T47D (cell line): ENCODE results near the gene GPR162.

Source experiments
- DNase-seq, 2 experiments: peaks; one replicate each; pipeline versions ENCODE4 v3.0.0 to v3.0.0-alpha.2; 2011 to 2012; ENCODE audit warnings: low read depth in 1 of 2, low spot score in 1 of 2
- JUND ChIP-seq: IDR thresholded peaks from 2 replicates; pipeline ENCODE4 v1.6.1; 2012; ENCODE audit warnings: low read depth
- in situ Hi-C: cut with HindIII; loops from 2 replicates; pipeline ENCODE4 v1.10.0; 2016; ENCODE audit warnings: low sequenced_read_pairs, low pct_unique_long_range_greater_than_20kb

Gene GPR162, protein sequence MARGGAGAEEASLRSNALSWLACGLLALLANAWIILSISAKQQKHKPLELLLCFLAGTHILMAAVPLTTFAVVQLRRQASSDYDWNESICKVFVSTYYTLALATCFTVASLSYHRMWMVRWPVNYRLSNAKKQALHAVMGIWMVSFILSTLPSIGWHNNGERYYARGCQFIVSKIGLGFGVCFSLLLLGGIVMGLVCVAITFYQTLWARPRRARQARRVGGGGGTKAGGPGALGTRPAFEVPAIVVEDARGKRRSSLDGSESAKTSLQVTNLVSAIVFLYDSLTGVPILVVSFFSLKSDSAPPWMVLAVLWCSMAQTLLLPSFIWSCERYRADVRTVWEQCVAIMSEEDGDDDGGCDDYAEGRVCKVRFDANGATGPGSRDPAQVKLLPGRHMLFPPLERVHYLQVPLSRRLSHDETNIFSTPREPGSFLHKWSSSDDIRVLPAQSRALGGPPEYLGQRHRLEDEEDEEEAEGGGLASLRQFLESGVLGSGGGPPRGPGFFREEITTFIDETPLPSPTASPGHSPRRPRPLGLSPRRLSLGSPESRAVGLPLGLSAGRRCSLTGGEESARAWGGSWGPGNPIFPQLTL

GRCh38 chr12:6821591-6822425 lies at the start of gene GPR162:
Gene GPR162, plus strand, starts transcription at chr12:6821821. Its CDS starts 2,078 bp downstream, at chr12:6823899.
- in situ Hi-C loops, result no loop called here
- TF ChIP-seq JUND, result no peak

GRCh38 chr12:6772331-6772695 lies 49.3 kb upstream of the GPR162 start, which contains the start of gene LAG3:
Gene LAG3, plus strand, starts transcription at chr12:6772520. Its CDS starts 333 bp downstream, at chr12:6772853.
- in situ Hi-C loops, result no loop called here
- TF ChIP-seq JUND, result no peak
- DNase-seq, result no peak

More at GRCh38 chr12:6821591-6822425, at the start of gene GPR162:
- no peak for DNase-seq

GRCh38 chr12:6772726-6773589 lies 48.7 kb upstream of the GPR162 start:
- no peak for DNase-seq
- TF ChIP-seq JUND, result no peak
- in situ Hi-C loops, result no loop called here

DNA sequence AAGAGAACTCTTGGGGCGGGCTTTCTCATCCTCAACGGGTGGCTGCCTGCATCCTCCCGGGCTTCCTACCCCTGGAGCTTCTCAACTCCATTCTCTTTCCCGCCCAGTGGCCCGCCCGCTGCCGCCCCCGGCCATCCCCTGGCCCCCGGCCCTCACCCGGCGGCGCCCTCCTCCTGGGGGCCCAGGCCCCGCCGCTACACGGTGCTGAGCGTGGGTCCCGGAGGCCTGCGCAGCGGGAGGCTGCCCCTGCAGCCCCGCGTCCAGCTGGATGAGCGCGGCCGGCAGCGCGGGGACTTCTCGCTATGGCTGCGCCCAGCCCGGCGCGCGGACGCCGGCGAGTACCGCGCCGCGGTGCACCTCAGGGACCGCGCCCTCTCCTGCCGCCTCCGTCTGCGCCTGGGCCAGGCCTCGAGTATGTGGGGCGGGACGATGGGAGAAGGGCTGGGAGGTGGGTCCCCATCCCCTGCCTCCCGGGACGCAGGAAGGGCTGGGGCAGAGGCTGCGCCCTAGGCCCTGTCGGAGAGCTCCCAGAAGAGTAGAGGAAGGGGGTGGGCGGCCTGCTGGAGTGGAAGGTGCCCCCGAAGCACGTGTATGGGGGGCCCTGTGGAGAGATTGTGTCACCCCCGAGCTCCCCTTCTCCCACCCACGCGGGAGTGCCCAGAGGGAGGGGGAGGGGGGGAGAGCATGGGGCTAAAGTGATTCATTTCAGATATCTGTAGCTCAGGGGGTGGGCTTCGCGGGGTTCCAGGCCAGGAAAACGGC lies 47.9 kb upstream of the GPR162 start:
- TF ChIP-seq JUND, result no peak
- in situ Hi-C loops, result no loop called here
- DNase-seq, result no peak

GRCh38 chr12:6774499-6775062 lies 47.0 kb upstream of the GPR162 start:
- no peak for DNase-seq
- in situ Hi-C loops, result no loop called here
- TF ChIP-seq JUND, result no peak

DNA sequence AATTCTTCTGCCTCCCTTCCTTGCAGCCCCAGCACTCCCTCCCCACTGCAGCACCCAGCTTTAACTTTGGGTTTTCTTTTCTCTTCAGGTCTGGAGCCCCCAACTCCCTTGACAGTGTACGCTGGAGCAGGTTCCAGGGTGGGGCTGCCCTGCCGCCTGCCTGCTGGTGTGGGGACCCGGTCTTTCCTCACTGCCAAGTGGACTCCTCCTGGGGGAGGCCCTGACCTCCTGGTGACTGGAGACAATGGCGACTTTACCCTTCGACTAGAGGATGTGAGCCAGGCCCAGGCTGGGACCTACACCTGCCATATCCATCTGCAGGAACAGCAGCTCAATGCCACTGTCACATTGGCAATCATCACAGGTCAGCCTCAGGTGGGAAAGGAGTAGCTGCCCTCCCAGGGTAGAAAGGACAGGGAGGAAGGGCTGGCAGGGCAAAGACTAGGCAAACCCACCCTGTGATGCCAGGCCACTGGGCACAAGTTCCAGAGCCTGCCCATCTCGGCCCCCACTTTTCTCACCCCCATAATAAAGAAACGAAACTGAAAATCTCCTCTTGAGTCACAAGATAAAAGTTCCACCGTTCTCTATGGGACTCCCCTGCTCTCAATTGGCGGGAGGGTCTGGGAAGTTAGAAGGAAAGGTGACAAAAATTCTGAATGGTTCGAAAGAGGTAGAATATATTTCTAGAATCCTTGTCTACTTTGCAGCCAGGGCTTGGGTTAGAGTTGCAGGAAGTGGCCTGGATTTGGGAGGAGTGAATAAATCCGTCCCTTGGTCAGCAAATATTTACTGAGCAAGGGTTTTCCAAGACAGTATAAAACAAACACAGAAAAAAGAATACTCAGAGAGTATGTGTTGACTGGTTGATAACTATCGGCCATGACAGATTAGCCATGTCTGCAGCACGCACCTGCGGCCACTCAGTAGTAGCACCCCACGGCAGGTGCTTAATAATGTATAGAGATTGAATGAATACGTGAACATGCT lies 46.1 kb upstream of the GPR162 start:
- no peak for TF ChIP-seq JUND
- in situ Hi-C loops, result no loop called here
- DNase-seq, result peak in 1 of 2 experiments; percentile 27

DNA sequence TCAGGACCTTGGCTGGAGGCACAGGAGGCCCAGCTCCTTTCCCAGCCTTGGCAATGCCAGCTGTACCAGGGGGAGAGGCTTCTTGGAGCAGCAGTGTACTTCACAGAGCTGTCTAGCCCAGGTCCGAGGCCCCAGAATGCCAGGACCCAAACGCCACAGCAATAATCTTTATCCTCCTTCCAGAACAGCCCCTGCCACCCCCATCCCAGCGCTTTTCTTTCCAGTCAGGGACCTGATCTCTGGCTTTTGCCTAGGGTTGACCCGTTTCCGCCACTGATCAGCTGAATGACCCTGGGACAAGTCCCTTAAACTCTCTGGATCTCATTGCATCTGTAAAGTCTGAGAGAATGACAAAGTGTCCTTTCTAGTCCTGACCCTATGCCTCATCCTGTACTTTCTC lies 44.2 kb upstream of the GPR162 start:
- no peak for TF ChIP-seq JUND
- in situ Hi-C loops, result no loop called here
- DNase-seq, result no peak

- in situ Hi-C loops, result no loop called here
- DNase-seq, result no peak
- no peak for TF ChIP-seq JUND
Observed at GRCh38 chr12:6778217-6778573, 43.4 kb upstream of the GPR162 start.

DNA sequence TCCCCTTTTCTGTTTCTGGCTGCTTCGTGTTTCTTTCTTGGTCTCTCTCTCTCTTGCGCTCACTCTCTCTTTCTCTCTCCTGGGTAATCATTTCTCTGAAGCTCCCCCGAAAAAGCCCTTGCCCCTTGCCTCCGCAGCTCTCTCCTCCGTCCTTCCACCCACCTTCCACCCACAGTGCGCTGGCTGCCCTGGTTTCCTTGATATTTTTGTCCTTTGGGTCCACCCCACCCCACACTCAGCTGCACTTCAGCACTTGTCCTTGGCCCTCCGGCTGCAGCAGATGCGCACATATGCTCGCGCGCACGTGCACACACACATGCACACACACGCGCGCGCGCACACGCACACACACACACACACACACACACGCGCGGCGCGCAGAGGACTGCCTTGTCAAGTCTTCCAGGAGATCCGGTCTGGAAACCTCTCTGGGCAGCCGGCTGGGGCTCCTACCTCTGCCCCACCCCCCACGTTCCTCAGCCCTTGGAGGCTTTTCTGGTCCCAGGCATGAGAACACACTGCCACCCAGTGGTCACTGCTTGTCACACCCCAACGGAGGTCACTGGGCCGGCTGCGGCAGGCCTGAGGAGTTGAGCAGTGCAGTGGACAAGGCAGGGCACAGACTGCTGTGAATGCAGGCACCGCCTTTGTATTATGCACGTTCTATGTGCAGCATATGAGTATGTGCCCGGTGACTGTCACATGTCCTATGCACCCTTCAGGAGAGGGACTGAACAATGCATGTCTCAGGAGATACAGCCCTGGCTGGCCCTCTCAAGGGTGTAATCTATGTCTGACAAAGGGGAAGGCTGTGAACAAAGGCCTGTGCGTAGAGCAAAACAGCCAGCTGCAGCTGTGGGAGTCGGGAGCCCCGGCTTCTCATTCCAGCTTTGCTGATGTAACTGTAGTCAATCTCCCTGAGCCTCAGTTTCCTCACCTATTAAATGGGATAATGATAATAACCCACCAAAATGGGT lies 42.8 kb upstream of the GPR162 start:
- peak; percentile 35 to 89 for DNase-seq
- in situ Hi-C loops, result no loop called here
- TF ChIP-seq JUND, result no peak
